K562 (cell line): ENCODE results near the gene ACTN4. TPM values are rescaled to one million over a fixed set of nuclear protein-coding genes. Genes with fewer than 3 reads are reported as not detected.

ENCODE experiments used
- ATAC-seq: fragments of 200-7000 bp; cut with Tn5 transposase; 3 replicates; pipeline ENCODE4 v1.9.1; 2020; ENCODE audit warnings: moderate library complexity
- BruUV-seq: library from RNA; stranded (reverse); fragments of 400-500 nt; replicated peaks from 2 replicates; lab custom pipeline; 2021; lab: Mats Ljungman, UMichigan
- CTCF ChIA-PET: fragments of 300-600 bp; formaldehyde crosslinking; extraction: SDS; loops from one replicate; lab custom pipeline; 2021; ENCODE audit warnings: low intra/inter-chr PET ratio; lab: Yijun Ruan, JAX
- POLR2A ChIA-PET: fragments of 300-600, 350-650 bp; sonication (Branson Sonifier 250); formaldehyde crosslinking; extraction: SDS; loops from one replicate; lab custom pipeline; 2021; ENCODE audit warnings: antibody characterized with exemption, inconsistent platforms; lab: Yijun Ruan, JAX
- DNase-seq, 4 experiments: peaks; one replicate each; pipeline versions ENCODE4 v3.0.0 to v3.0.0-alpha.2; 2011 to 2018; ENCODE audit warnings: low spot score in 3 of 4, mixed read lengths in 3 of 4; ENCODE audit errors: extremely low read depth in 1 of 4
- FAIRE-seq: peaks from 2 replicates; lab custom pipeline; 2011; peaks lifted over from hg19 to GRCh38; lab: Jason Lieb, UNC
- H2AFZ ChIP-seq: 2 replicates; pipeline ENCODE4 v1.6.0; 2011; ENCODE audit warnings: low read depth, low read length, control low read depth, inconsistent platforms
- H3K27ac ChIP-seq: fragments of 200-600 bp; 3 replicates; pipeline ENCODE4 v1.8.0; 2011; ENCODE audit warnings: low read depth, mild to moderate bottlenecking, control low read depth, inconsistent platforms, low read length, moderate library complexity, mixed read lengths; ENCODE audit errors: extremely low read depth
- H3K27me3 ChIP-seq, 2 experiments: fragments of 300-600 bp in 1 of 2; 2 replicates in 1 of 2; 3 replicates in 1 of 2; pipeline versions ENCODE4 v1.6.0 to v1.8.0; 2011; ENCODE audit warnings: inconsistent platforms in 2 of 2, low read length in 2 of 2, mild to moderate bottlenecking in 1 of 2, mixed read lengths in 1 of 2, moderate library complexity in 1 of 2; ENCODE audit not compliant: control insufficient read depth in 2 of 2, insufficient read depth in 2 of 2
- H3K36me3 ChIP-seq: fragments of 300-600 bp; 3 replicates; pipeline ENCODE4 v1.8.0; 2011; ENCODE audit warnings: mild to moderate bottlenecking, low read length, inconsistent platforms; ENCODE audit not compliant: control insufficient read depth, insufficient read depth
- H3K4me1 ChIP-seq, 2 experiments: fragments of 200-600 bp in 1 of 2; replicated peaks in 1 of 2; 2 replicates in 1 of 2; 3 replicates in 1 of 2; pipeline versions ENCODE4 v1.5.1 to v1.8.0; 2011; ENCODE audit warnings: inconsistent platforms in 2 of 2, low read length in 2 of 2, mild to moderate bottlenecking in 1 of 2, mixed read lengths in 1 of 2, moderate library complexity in 1 of 2; ENCODE audit not compliant: control insufficient read depth in 2 of 2, insufficient read depth in 2 of 2
- H3K4me2 ChIP-seq: 2 replicates; pipeline ENCODE4 v1.6.1; 2011; ENCODE audit warnings: low read length, control low read depth, inconsistent platforms, mixed read lengths; ENCODE audit not compliant: insufficient read depth
- H3K4me3 ChIP-seq: fragments of 200-600 bp; sonication (generic), shearing (Covaris generic); 2 replicates; pipeline ENCODE4 v1.5.1; 2016; ENCODE audit warnings: control low read depth, inconsistent platforms
- H3K79me2 ChIP-seq: fragments of 200-600 bp; 3 replicates; pipeline ENCODE4 v1.8.0; 2011; ENCODE audit warnings: low read length, inconsistent platforms; ENCODE audit not compliant: control insufficient read depth, insufficient read depth
- H3K9ac ChIP-seq, 2 experiments: 2 replicates each; pipeline versions ENCODE4 v1.6.0 to v1.6.1; 2011; ENCODE audit warnings: low read depth in 2 of 2, low read length in 2 of 2, control low read depth in 1 of 2, inconsistent platforms in 1 of 2, mild to moderate bottlenecking in 1 of 2, mixed read lengths in 1 of 2; ENCODE audit not compliant: insufficient read depth in 1 of 2
- H3K9me1 ChIP-seq: one replicate; pipeline ENCODE4 v1.6.0; 2011; ENCODE audit warnings: inconsistent platforms, mild to moderate bottlenecking, low read length, moderate library complexity; ENCODE audit not compliant: control insufficient read depth, insufficient read depth
- H3K9me3 ChIP-seq: replicated peaks from 2 replicates; pipeline ENCODE4 v1.5.1; 2011; ENCODE audit warnings: low read depth, low read length, inconsistent platforms; ENCODE audit not compliant: control insufficient read depth, insufficient read depth
- H4K20me1 ChIP-seq: replicated peaks from 2 replicates; pipeline ENCODE4 v1.6.1; 2011; ENCODE audit warnings: low read length, inconsistent platforms, mixed read lengths; ENCODE audit not compliant: control insufficient read depth, insufficient read depth
- CEBPB ChIP-seq: fragments of 450-650 bp; IDR thresholded peaks from 2 replicates; pipeline ENCODE4 v1.6.1; 2016; ENCODE audit warnings: missing genetic modification characterization, missing compliant biosample characterization
- L3MBTL2 ChIP-seq: fragments of 450-650 bp; IDR thresholded peaks from 2 replicates; pipeline ENCODE4 v1.6.1; 2016; ENCODE audit warnings: mild to moderate bottlenecking, moderate library complexity
- LCOR ChIP-seq: sonication (generic); formaldehyde crosslinking; IDR thresholded peaks from 2 replicates; pipeline ENCODE4 v1.8.0; 2022; ENCODE audit warnings: mild to moderate bottlenecking, missing genetic modification reagents
- MYC ChIP-seq, 2 experiments: fragments of 250-450 bp in 1 of 2; sonication (Bioruptor Pico) in 1 of 2; IDR thresholded peaks; 2 replicates each; pipeline versions ENCODE4 v1.5.1 to v1.6.1; 2012 to 2021; ENCODE audit warnings: low read depth in 2 of 2, borderline replicate concordance in 1 of 2, improper control_type of control experiment in 1 of 2, low read length in 1 of 2, mild to moderate bottlenecking in 1 of 2, moderate library complexity in 1 of 2
- ZNF75A ChIP-seq: fragments of 450-650 bp; formaldehyde crosslinking; IDR thresholded peaks from 2 replicates; pipeline ENCODE4 v1.4.0; 2020; ENCODE audit warnings: mild to moderate bottlenecking
- WGBS: fragments of 100-300 bp; shearing (Covaris generic); methylation state at CpG from one replicate; pipeline ENCODE4 v1.1.6; 2016; ENCODE audit warnings: low coverage, mixed read lengths; ENCODE audit not compliant: insufficient coverage; ENCODE audit errors: missing lambda C conversion rate; 5-methylcytosine and 5-hydroxymethylcytosine counted together
- in situ Hi-C: fragments of 300-500 bp; cut with MboI; formaldehyde crosslinking; loops from 4 replicates; pipeline ENCODE4 v1.15.0; 2018; ENCODE audit warnings: inconsistent platforms, mixed read lengths
- intact Hi-C: fragments of 100-400 bp; cut with micrococcal nuclease; formaldehyde crosslinking; loops from 2 replicates; pipeline ENCODE4 v1.14.2; 2022
- polyA plus RNA-seq, 8 experiments: library from polyadenylated mRNA; depleted of rRNA in 4 of 8; stranded (reverse) in 5 of 8; unstranded in 3 of 8; fragments of >200 nt; fragmentation: Nextera tagmentation in 2 of 8; fragmentation: Illumina TruSeq in 1 of 8; extraction: Ambion mirVana in 2 of 8; extraction: Trizol in 1 of 8; gene quantifications; 2 replicates each; pipeline versions ENCODE4 v1.2.1 to v1.2.3, GENCODE V29; 2011 to 2014; ENCODE audit warnings: inconsistent platforms in 1 of 8, missing spikeins in 1 of 8
- total RNA-seq, 7 experiments: library from RNA; depleted of rRNA in 6 of 7; stranded (reverse); fragments of >200 nt in 6 of 7; fragmentation: Illumina TruSeq in 2 of 7; extraction: Trizol in 2 of 7; gene quantifications; 2 replicates each; pipeline versions ENCODE4 v1.2.1 to v1.2.3, GENCODE V29; 2011 to 2021; ENCODE audit warnings: low replicate concordance in 1 of 7
- TF ChIP-seq, protein P1 (sequence below): fragments of 450-650 bp; IDR thresholded peaks from 2 replicates; pipeline ENCODE4 v1.6.1; 2016; ENCODE audit warnings: mild to moderate bottlenecking, moderate library complexity

The ACTN4 gene
- total and polyA plus RNA-seq, 9 of the 15 experiments (the other 6 are each of a cell fraction or from before 2014, with no cell fraction given) = 3.1 to 385 (median 125) TPM

DNA sequence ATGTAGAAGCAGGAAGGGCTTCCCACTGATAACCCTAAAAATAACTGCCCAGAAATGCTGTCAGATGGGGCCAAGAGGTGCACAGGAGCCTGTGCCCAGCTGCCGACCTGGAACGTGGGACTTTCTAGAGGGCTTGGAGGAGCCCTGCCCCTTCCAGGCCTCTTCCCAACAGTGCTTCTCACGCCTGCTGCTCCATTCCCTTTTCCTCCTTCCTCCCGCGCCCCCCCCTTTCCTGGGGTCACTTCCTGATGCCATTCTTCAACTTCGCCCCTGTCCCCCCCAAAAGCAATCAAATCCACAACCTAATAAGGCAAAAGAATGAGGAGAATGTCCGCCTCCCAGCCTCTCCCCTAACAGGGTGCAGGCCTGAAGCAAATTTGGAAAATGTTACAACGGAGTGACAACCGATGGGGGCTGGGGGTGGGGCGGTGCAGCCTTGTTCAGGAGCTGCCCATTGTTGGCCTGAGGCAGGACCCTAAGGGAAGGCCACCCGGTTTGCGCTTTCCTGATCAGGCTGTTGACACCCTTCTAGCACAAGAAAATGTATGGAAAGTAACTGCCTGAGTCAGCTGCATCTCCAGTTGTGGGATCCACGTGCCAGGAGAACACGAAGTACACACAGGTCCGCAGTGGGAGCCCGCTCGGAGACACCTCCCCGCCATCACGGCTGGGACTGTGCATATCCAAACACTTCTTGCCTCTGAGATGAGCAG, 18.7 kb downstream of the ACTN4 start:
- no peak for TF ChIP-seq CEBPB (tag)
- no peak for TF ChIP-seq ZNF75A (CRISPR knock-in tag)
- TF ChIP-seq MYC (IDR thresholded peaks at IDR 0.05; ENCODE audit: low read depth, low read length) = no peak
- no peak for TF ChIP-seq MYC (CRISPR knock-in tag; IDR thresholded peaks at IDR 0.05; ENCODE audit: borderline replicate concordance, low read depth)
- peak; percentile 29; the same call in 1 of the 2 replicates for TF ChIP-seq L3MBTL2
- TF ChIP-seq, protein P1, sequence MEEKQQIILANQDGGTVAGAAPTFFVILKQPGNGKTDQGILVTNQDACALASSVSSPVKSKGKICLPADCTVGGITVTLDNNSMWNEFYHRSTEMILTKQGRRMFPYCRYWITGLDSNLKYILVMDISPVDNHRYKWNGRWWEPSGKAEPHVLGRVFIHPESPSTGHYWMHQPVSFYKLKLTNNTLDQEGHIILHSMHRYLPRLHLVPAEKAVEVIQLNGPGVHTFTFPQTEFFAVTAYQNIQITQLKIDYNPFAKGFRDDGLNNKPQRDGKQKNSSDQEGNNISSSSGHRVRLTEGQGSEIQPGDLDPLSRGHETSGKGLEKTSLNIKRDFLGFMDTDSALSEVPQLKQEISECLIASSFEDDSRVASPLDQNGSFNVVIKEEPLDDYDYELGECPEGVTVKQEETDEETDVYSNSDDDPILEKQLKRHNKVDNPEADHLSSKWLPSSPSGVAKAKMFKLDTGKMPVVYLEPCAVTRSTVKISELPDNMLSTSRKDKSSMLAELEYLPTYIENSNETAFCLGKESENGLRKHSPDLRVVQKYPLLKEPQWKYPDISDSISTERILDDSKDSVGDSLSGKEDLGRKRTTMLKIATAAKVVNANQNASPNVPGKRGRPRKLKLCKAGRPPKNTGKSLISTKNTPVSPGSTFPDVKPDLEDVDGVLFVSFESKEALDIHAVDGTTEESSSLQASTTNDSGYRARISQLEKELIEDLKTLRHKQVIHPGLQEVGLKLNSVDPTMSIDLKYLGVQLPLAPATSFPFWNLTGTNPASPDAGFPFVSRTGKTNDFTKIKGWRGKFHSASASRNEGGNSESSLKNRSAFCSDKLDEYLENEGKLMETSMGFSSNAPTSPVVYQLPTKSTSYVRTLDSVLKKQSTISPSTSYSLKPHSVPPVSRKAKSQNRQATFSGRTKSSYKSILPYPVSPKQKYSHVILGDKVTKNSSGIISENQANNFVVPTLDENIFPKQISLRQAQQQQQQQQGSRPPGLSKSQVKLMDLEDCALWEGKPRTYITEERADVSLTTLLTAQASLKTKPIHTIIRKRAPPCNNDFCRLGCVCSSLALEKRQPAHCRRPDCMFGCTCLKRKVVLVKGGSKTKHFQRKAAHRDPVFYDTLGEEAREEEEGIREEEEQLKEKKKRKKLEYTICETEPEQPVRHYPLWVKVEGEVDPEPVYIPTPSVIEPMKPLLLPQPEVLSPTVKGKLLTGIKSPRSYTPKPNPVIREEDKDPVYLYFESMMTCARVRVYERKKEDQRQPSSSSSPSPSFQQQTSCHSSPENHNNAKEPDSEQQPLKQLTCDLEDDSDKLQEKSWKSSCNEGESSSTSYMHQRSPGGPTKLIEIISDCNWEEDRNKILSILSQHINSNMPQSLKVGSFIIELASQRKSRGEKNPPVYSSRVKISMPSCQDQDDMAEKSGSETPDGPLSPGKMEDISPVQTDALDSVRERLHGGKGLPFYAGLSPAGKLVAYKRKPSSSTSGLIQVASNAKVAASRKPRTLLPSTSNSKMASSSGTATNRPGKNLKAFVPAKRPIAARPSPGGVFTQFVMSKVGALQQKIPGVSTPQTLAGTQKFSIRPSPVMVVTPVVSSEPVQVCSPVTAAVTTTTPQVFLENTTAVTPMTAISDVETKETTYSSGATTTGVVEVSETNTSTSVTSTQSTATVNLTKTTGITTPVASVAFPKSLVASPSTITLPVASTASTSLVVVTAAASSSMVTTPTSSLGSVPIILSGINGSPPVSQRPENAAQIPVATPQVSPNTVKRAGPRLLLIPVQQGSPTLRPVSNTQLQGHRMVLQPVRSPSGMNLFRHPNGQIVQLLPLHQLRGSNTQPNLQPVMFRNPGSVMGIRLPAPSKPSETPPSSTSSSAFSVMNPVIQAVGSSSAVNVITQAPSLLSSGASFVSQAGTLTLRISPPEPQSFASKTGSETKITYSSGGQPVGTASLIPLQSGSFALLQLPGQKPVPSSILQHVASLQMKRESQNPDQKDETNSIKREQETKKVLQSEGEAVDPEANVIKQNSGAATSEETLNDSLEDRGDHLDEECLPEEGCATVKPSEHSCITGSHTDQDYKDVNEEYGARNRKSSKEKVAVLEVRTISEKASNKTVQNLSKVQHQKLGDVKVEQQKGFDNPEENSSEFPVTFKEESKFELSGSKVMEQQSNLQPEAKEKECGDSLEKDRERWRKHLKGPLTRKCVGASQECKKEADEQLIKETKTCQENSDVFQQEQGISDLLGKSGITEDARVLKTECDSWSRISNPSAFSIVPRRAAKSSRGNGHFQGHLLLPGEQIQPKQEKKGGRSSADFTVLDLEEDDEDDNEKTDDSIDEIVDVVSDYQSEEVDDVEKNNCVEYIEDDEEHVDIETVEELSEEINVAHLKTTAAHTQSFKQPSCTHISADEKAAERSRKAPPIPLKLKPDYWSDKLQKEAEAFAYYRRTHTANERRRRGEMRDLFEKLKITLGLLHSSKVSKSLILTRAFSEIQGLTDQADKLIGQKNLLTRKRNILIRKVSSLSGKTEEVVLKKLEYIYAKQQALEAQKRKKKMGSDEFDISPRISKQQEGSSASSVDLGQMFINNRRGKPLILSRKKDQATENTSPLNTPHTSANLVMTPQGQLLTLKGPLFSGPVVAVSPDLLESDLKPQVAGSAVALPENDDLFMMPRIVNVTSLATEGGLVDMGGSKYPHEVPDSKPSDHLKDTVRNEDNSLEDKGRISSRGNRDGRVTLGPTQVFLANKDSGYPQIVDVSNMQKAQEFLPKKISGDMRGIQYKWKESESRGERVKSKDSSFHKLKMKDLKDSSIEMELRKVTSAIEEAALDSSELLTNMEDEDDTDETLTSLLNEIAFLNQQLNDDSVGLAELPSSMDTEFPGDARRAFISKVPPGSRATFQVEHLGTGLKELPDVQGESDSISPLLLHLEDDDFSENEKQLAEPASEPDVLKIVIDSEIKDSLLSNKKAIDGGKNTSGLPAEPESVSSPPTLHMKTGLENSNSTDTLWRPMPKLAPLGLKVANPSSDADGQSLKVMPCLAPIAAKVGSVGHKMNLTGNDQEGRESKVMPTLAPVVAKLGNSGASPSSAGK = 0 out of 2 replicates have a peak, but pooled peaks have one; percentile 24
- no peak for TF ChIP-seq LCOR (CRISPR knock-in tag)
- FAIRE-seq (no peak), ATAC-seq (no peak), DNase-seq (no peak)
- Histone ChIP-seq H3K79me2 (peaks cover 96% of the 10 kb centered on the region), H3K9me3 (no peaks in the 10 kb centered on the region), H3K9ac (peak overlapping the region; percentile 16 to 83; a peak in 2 of 4 replicates), H3K4me1 (peaks cover 61 to 86% of the 10 kb centered on the region in 2 experiments), H4K20me1 (peaks cover 47% of the 10 kb centered on the region), H3K36me3 (peaks cover 64% of the 10 kb centered on the region), H3K27ac (peak overlapping the region; percentile 35; the same call in 1 of the 3 replicates), H2AFZ (no peak overlapping the region), H3K4me3 (no peak overlapping the region), H3K9me1 (peaks cover 6% of the 10 kb centered on the region), H3K27me3 (no peaks in the 10 kb centered on the region), H3K4me2 (no peak overlapping the region; the same call in 1 of the 2 replicates)
- intact Hi-C loops = no loop called here
- in situ Hi-C loops = no loop called here
- CTCF ChIA-PET = no interaction called here
- POLR2A ChIA-PET = interaction anchor here (0.6 to 5.2 kb wide), 2 partner anchors 13 to 849 kb away, joined by 3 to 20 read pairs; partner anchors contain the start of gene SELENOV
- WGBS = 71% methylated on average over 17 of the region's 19 CpGs
- BruUV-seq = no TSS peak
